ENCODE measurements around the gene ARMC6.

DNA sequence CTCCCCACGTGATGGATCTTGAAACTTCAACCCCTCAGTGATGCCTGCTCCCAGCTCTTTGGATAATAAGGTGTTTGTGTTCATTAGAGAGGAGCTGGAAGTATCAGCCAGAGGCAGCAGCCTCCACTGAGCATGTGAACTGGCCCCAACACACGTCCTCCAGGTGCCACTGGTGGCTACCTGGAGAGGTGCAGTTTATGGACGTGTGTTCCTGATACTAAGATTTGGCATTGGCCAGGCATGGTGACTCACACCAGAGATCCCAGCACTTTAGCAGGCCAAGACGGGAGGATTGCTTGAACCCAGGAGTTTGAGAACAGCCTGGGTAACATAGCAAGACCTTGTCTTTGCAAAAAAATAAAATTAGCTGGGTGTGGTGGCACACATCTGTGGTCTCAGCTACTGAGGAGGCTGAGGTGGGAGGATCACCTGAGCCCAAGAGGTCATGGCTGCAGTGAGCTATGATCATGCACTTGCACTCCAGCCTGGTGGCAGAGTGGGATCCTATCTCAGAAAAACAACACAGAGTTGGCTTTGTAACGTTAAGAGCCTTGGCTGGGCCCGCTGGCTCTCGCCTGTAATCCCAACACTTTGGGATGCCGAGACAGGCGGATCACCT, 64.8 kb downstream of the ARMC6 start:
- TF ChIP-seq, protein P1, sequence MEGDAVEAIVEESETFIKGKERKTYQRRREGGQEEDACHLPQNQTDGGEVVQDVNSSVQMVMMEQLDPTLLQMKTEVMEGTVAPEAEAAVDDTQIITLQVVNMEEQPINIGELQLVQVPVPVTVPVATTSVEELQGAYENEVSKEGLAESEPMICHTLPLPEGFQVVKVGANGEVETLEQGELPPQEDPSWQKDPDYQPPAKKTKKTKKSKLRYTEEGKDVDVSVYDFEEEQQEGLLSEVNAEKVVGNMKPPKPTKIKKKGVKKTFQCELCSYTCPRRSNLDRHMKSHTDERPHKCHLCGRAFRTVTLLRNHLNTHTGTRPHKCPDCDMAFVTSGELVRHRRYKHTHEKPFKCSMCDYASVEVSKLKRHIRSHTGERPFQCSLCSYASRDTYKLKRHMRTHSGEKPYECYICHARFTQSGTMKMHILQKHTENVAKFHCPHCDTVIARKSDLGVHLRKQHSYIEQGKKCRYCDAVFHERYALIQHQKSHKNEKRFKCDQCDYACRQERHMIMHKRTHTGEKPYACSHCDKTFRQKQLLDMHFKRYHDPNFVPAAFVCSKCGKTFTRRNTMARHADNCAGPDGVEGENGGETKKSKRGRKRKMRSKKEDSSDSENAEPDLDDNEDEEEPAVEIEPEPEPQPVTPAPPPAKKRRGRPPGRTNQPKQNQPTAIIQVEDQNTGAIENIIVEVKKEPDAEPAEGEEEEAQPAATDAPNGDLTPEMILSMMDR (IDR thresholded peaks at IDR 0.05; ENCODE audit: insufficient read depth, low read length, poor library complexity, severe bottlenecking) = no peak
- no peak for TF ChIP-seq EZH2phosphoT487 (conservative IDR thresholded peaks at IDR 0.05; ENCODE audit: low read length)

Data from SU-DHL-6 (cell line).